ENCODE results near the gene SLC25A26.
A peak's percentile ranks its signal among the peaks of the same experiment; 100 is the strongest.
"Not testable (repeated sequence)": the region's sequence is repeated elsewhere in the genome, so short reads cannot be mapped to it uniquely, and the experiment has no call there.

SLC25A26 gene

DNA sequence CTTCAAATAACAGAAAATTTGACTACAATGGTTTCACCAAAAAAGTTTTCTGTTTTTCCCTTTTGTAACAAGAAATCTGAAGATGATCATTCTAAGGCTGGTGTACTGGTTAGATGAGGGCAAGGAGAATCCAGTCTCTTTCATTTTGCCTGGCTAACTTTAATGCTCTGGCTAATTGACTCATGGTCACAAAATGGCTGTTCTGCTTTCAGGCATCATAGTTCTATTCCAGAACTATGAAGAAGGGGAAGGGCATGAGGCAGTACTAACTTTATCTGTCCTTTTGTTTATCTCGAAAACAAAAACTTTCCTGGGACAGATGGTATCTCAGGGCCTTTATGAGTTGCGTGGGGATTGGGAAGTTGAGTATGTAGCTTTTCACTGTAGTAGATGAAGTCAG lies 50.4 kb downstream of the SLC25A26 start:
- DNase-seq: no peak

DNA sequence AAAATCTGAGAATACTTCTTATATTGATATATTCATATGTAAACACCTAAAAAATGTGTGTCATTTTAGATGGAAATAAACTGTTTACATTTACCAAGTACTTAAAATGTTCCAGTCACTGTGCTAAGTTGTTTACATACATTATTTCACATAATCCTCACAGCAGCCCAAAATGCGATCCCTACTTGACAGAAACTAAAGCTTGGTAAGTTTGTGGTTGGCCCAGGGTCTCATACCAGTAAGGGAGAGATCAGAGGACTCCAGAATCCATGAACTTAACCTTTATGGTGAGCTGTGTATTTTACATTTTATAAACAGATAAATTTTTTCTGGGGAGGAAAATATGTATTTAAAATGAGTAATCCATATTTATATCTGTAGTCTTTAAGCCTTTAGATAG lies 51.2 kb downstream of the SLC25A26 start:
- no peak for DNase-seq

DNA sequence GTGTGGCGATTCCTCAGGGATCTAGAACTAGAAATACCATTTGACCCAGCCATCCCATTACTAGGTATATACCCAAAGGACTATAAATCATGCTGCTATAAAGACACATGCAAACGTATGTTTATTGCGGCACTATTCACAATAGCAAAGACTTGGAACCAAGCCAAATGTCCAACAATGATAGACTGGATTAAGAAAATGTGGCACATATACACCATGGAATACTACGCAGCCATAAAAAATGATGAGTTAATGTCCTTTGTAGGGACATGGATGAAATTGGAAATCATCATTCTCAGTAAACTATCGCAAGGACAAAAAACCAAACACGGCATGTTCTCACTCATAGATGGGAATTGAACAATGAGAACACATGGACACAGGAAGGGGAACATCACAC lies 54.0 kb downstream of the SLC25A26 start:
- not testable (repeated sequence) for DNase-seq

DNA sequence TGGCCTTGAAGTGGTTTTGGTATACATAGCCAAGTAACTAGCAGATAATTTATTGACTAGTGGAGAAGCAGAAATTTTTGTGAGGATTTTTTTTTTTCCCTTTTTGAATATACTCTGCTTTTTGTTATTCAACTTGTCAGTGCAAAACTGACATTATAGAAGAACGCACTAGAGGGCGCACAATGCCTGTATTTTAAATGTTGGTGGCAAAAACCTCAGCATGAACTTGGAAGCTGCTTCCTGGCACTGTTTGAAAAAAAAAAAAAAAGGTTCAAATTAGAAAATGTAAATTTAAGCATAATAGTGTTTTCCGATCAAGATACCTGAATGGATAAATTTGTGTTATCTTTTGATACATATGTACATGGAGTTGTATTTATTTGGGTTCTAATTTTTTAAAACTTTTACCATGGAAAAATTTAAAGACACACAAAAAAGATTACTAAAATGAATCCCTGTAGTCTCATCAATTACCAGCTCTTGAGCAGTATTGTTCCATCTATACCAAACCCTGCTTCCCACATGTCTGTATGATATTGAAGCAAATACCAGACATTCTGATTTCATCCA lies 56.0 kb downstream of the SLC25A26 start:
- DNase-seq: peak; percentile 49 to 65

GRCh38 chr3:66279168-66279567 lies 58.4 kb downstream of the SLC25A26 start:
- no peak for DNase-seq

DNA sequence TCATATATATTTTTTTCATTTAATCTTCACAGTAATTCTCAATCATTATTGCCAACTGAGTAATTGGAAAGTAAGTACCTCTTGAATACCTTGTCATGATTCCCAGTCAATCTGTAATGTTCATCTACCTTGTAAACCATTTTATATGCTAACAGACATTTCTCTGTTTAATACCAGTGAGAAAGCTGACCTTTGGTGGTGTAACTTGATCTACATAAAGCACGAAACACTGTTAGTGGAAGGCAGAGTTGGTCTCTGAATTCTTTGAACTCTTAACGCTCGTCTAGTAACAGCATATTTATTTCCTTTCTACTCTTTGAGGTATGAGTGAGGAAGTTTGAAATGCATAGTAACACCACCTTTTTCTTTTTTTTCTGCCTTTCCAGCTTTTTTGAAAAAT lies 59.5 kb downstream of the SLC25A26 start:
- no peak for DNase-seq

DNA sequence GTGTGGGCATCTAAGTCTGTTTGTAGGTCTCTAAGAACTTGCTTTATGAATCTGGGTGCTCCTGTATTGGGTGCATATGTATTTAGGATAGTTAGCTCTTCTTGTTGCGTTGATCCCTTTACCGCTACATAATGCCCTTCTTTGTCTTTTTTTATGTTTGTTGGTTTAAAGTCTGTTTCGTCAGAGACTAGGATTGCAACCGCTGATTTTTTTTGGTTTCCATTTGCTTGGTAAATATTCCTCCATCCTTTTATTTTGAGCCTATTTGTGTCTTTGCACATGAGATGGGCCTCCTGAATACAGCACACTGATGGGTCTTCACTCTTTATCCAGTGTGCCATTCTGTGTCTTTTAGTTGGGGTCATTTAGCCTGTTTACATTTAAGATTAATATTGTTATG lies 71.1 kb downstream of the SLC25A26 start:
- DNase-seq: not testable (repeated sequence)

- no peak for DNase-seq
Measured at GRCh38 chr3:66297260-66297873, 76.6 kb downstream of the SLC25A26 start.

DNA sequence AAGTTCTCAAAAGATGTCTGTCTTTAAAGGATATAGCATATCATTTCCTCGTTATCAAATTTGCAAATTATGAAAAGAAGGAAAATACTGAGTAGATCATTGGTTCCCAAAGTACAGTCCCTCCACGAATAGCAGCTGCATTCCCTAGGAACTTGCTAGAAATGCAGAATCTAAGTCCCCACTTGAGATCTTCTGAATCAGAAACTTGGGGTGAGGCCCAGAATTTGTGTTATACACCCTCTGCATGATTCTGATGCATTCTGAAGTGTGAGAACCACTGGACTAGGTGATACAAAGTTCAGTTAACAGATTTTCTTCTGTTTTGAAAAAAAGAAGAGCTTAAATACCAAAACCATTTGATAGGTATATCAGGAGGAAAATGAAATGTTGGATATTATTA lies 77.1 kb downstream of the SLC25A26 start:
- no peak for DNase-seq

- DNase-seq: no peak
Measured at GRCh38 chr3:66298591-66298990, 77.8 kb downstream of the SLC25A26 start.

GRCh38 chr3:66299085-66299484 lies 78.3 kb downstream of the SLC25A26 start:
- not testable (repeated sequence) for DNase-seq

DNA sequence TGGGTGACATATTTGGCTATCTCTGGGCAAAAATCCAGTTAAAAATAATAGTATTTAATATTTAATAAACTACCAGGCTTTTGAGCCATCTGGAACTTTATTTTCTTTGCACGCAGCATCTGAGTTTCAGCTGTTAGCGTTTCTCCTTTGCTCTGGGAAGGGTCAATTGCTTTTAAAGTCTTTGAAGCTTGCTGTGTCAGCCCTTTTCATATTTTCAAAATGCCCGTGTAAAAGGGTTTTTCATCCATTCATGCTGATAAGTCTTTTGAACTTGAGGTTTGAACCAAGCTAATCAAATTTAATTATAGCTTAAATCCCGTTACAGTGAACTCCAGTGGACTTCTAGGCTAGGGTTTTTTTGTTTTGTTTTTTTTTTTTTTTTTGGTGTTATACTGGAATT lies 79.1 kb downstream of the SLC25A26 start:
- DNase-seq: no peak

GRCh38 chr3:66302288-66302687 lies 81.5 kb downstream of the SLC25A26 start:
- peak in 1 of 2 experiments; percentile 36 for DNase-seq

DNA sequence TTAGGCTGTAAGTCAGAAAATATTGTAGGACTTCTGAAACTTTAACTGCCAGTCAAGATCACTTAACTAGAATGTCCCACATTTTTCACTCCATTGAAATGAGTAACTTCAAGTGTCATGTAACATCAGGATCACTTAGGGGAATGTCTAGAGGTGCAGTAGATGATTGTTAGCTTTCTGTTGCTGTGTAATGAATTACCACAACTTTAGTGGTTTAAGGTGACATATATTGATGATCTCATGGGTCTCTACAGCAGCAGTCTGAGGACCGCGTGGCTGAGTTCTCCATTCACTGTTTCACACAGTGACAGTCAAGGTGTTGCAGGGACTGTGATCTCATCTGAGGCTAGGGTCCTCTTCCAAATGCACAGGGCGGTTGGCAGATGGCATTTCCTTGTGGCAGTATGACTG lies 82.7 kb downstream of the SLC25A26 start:
- DNase-seq: peak; percentile 33 to 55

- no peak for DNase-seq
Measured at GRCh38 chr3:66304293-66304692, 83.5 kb downstream of the SLC25A26 start.

- DNase-seq: not testable (repeated sequence)
Measured at GRCh38 chr3:66306086-66306485, 85.3 kb downstream of the SLC25A26 start.

GRCh38 chr3:66306991-66307390 lies 86.2 kb downstream of the SLC25A26 start:
- DNase-seq: not testable (repeated sequence)

- no peak for DNase-seq
Measured at GRCh38 chr3:66312039-66312438, 91.2 kb downstream of the SLC25A26 start.

DNA sequence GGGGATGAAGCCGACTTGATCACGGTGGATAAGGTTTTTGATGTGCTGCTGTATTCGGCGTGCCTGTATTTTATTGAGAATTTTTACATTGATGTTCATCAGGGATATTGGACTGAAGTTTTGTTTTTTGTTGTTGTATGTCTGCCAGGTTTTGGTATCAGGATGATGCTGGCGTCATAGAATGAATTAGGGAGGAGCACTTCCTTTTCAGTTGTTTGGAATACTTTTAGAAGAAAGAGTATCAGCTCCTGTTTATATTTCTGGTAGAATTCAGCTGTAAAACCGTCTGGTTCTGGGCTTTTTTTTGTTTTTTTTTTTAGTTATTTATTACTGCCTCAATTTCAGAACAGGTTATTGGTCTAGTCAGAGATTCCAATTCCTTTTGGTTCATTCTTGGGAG lies 93.7 kb downstream of the SLC25A26 start:
- DNase-seq: no peak

DNA sequence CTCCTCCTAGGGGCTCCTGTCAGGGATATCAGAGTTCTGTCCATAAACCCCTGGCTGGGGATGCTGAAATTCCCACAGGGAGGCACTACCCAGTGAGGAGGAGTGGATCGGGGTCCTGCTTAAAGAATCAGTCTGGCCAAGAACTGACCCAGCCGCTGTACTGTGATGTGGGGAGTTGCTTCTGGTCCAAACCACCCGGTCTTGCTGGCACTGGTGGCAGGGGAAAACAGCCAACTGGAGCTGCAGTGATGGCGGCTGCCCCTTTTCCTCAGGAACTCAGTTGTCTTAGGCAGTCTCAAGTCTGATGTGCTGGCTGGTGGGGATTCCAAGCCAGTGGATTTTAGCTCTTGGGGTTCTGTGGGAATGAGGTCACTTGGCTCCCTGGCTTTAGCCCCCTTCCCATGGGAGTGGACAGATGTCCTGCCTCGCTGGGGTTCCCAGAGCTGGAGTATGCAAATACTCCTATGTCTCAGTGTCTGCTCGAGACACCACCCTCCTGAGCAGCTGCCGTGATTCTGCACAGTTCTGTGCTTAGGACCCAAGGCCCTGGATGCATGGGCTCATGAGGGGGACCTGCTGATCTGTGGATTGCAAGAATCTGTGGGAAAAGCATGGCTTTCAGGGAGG lies 97.1 kb downstream of the SLC25A26 start:
- DNase-seq: no peak

GRCh38 chr3:66320390-66320789 lies 99.6 kb downstream of the SLC25A26 start:
- DNase-seq: no peak

GRCh38 chr3:66322436-66322835 lies 101.6 kb downstream of the SLC25A26 start:
- DNase-seq: no peak

- DNase-seq: no peak
Measured at GRCh38 chr3:66326340-66326739, 105.5 kb downstream of the SLC25A26 start.

DNA sequence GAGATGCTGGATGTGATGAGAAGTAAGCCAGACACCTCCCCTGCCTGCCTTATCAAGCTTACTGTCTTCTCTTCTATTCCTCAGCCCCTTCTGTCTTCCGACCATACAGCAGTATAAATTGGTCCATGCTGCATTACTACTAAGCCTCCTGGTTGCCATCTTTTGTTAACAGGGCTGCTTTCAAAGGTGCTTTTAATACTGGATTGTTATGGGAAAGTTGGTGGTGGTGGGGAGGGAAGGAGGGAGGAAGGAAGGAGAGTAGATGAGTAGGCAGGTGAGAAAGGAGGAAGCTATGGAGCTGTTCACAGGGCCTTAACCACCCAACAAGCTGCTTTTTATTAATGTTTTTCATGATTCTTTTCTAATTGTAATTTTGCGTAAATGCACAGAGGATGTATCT lies 114.9 kb downstream of the SLC25A26 start:
- no peak for DNase-seq

- DNase-seq: no peak
Measured at GRCh38 chr3:66336333-66336766, 115.5 kb downstream of the SLC25A26 start.

Measured in activated CD4-positive, alpha-beta T cell treated with anti-CD3 and anti-CD28 coated beads, Interleukin-2, amount 50 U/mL, for 48 hours (primary cell).